HG02610 (cell line): ENCODE data around the gene OR6B3.

Experiments used
- ATAC-seq: cut with Tn5 transposase; IDR thresholded peaks from one replicate; pipeline ENCODE4 v1.9.1; 2021; ENCODE audit warnings: mild to moderate bottlenecking, moderate library complexity; ENCODE audit not compliant: unreplicated experiment

The OR6B3 gene

DNA sequence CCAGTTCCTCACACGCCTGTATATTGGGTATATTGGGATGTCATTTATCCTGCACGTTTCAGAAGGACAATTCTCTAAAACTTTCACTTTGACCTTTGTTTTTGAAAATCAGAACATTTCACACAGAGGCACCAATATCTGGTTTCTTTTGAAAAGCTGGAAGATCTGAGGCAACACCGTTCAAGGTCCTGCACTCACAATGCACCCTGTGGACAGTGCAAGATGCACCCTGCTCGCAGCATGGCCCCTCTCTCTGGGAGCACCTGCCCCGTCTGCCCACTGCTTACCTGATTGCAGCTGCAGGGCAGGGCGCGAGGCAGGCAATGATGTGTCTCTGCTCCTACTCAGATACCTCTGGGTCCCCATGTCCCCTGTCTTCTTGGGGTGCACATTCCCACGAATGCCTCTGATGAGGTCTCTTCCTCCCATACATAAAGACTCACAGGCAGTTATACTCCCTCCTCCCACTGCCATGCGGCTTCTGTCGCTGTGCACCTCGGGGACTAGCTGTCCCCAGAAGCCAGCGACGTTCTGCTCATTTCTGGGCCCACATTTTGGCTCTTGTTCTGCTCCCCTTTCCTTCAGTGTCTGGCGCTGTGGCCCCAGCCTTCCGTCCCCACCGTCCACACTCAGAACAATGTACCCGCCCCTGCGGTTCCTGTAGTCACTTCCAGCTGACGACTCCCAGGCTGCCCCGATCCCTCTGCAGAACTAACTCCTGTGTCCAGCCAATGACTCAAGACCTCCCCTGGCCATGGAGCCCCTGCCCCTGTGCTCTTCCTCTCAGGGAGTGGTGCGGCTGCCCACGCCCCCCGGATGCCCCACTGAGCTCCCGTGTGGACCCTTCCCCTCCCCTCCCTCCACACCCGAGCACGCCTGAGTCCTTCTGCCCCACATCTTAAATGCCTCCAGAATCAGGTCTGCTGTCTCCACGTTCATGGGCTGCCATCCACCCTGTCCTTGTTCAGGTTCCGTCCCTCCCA, at the start of gene OR6B3:
Gene OR6B3, minus strand, starts transcription at position 349 of the 983 bp plus-strand sequence.
- no peak for ATAC-seq

DNA sequence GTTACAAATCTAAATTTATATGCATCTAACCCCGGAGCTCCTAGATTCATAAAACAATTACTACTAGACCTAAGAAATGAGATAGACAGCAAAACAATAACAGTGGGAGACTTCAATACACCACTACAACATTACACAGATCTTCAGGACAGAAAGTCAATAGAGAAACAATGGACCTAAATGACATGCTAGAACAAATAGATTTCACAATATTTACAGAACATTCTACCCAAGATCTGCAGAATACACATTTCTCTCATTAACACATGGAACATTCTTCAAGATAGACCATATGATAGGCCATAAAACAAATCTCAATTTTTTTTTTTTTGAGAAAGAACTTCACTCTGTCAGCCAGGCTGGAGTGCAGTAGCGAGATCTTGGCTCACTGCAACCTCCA, 45.0 kb upstream of the OR6B3 start:
- no peak for ATAC-seq

DNA sequence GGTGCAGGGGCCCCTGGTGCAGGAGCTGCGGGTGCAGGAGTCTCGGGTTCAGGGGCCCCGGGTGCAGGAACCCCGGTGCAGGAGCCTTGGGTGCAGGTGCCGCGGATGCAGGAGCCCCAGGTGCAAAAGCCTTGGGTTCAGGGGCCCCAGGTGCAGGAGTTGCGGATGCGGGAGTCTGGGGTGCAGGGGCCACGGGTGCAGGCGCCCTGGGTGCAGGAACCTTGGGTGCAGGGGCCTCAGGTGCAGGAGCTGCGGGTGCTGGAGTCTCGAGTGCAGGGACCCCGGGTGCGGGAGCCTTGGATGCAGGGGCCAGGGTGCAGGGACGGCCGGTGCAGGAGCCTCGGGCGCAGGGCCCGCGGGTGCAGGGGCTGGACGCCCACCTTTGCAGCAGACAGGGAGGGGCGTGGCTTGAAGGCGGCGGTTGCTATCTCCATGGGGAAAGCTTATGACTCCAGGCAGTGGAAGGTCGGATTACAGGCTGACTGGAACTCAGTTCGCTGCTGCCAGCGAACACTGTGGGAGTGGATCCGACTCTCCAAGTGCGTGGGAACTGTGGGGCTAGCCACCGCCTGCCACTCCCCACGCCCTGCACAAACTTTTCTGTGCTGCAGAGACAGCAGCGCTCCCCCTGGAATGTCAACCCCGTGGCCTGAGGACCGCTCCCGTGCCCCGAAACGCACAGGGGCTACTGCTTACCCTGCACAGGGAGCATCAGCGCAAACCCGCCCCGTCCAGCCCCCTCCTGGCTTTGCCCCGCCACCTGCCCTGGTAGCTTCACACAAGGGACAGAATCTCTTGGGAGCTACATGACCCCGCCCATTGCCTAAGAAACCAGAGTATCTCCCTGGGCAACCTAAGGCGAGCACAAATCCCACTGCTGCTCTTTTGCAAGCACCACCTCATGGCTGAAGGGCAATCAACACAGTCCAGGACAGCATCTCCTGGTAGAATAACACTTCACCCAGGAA, 42.5 kb upstream of the OR6B3 start:
- no peak for ATAC-seq

DNA sequence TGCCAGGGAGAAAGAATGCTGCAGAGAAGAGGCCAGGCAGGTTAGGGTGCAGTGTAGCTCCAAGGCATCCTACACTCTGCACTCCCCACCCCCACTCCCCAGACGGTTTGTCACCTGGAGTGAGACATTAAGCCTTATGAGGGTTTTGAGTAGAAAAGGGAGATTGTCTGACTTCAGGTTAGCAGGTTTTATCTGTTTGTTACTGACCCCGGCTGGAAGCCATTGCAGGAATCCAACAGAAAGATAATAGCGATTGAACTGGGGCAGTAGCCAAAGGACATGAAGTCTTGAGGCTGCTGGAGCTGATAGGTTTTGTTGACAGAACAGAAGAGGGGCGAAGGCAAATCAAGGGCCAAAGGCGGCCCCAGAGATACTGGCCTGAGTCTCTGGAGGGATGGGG, 36.0 kb upstream of the OR6B3 start:
- no peak for ATAC-seq

DNA sequence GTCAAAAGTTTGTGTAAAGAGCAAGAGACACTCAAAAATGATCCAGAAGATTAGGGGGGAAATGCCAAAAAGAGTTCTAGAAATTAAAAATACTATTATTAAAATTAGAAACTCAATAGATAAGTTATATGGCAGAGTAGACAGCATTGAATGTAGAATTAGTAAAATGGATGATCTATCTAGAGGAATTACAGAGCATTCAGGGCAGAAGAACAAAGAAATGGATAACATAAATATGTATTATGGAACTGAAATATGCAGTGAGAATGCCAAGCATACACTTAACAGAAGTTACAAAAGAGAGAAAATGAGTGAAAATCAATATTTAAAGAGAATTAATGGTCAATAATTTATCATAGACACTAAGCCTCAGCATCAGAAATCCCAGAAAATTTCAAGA, 33.2 kb upstream of the OR6B3 start:
- no peak for ATAC-seq

DNA sequence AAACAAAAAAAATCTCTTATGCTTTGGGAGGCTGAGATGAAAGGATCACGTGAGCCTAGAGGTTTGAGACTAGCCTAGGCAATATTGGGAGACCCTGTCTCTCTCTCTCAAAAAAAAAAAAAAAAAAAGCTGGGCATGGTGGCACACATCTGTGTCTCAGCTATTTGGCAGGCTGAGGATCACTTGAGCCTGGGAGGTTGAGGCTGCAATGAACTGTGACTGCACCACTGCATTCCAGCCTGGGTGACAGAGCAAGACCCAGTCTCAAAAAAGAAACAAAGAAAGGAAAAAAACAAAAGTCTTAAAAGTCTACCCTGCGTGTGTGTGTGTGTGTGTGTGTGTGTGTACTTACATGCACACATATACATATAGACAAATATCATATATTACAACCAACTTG, 25.3 kb upstream of the OR6B3 start:
- no peak for ATAC-seq

DNA sequence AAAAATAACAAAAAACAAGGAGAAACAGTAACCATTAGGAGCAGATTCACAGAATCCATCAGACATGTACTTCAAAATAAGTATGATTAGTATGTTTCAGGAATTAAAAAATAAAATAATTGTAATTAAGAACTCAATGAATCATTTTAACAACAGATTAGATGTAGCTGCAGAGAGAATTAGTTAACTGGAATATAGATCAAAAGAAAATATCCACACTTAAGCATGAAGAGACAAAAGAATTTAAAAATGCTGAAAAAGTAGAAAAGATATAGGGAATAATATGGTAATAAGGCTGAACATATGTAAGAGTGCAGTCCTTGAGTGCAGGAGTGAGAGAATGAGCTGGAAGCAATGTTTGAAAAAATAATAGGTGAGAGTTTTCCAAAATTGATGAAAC, 24.1 kb upstream of the OR6B3 start:
- no peak for ATAC-seq

DNA sequence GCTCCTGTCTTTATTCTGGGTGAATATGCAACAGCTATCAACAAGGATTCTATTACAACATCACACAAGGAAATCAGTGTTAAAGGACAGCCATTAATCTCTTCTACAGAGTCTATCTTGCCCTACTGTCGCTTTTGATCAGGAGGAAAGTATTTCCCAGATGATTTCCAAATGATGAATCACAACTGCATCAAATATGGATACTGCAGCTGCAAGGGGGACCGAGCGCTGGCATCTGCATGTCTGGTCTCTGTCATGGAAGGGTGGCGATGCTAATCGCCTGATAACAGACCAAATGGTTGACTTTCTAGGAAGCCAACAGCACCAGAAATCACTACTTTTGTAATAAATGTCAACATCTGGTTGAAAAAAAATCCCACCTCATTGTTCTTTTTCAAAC, 21.2 kb upstream of the OR6B3 start:
- no peak for ATAC-seq

DNA sequence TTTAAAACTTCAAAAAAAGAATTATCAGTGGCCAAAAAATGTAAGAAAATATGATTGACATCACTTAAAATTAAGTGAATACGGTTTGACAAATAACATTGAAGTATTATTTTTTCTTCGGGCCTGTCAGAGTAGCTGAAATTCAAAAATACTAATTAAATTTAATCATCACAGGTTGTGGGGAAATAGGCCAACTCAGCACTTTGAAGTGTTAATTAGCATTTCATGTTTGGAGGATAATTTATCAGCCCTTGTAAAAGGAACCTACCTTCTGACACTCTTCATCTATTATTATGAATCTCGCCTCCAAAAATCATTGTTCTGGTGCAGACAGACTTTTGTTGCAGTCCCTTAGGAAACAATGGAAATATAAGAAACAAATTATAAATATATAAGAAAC, 17.6 kb upstream of the OR6B3 start:
- no peak for ATAC-seq

DNA sequence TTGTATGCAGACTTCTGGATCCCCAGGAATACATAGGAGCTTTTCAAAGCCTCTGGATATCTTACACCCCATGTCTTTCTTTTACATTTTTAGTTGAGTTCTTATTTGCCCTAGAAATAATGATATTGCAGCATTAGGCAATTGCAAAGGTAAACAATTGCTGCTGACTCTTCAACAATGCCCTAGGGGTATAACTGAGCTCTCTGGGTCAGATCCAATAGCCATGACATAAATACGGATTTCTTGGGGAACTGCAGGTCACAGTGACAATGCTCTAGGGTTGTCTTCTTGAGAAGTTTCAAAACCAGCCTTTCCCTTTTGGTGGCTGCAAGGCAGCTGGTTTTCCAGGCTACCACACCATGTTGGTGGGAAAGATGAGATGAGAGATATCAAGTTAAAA, 16.5 kb upstream of the OR6B3 start:
- ATAC-seq, result no peak

DNA sequence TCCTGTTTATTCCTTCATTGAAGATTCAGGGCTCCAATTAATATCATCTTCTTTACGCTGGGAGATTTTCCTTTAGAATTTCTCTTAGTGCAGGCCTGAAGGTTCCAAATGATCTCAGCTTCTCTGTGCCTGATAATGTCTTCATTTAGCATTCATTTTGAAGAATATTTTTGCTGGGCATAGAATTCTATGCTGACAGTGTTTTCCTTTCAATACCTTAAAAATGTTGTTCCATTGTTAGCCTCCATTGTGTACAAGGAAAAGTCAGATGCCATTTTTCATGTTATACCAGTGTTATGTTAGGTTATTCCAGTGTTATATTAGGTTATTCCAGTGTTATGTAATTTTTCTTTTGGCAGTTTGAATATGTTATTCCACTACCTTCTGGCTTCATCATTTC, 14.9 kb upstream of the OR6B3 start:
- no peak for ATAC-seq

DNA sequence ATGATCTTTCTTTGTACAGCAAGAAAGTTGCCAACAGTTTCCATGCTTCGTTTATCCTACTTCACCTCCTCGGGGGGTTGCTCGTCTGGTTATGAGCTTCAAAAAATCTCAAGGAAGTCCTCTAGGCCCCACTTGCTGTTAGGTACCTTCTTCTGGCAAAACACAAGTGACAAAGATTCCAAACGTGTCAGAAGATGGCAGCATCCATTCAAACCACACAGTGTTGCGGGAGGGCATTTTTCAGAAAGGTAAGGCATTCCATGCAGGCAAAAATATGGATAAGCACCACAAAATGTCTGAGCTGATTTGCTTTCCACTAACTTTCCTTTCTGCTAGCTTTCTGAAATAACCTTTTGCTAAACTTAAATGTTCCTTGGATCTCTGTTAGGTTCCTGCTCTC, 13.2 kb upstream of the OR6B3 start:
- no peak for ATAC-seq

DNA sequence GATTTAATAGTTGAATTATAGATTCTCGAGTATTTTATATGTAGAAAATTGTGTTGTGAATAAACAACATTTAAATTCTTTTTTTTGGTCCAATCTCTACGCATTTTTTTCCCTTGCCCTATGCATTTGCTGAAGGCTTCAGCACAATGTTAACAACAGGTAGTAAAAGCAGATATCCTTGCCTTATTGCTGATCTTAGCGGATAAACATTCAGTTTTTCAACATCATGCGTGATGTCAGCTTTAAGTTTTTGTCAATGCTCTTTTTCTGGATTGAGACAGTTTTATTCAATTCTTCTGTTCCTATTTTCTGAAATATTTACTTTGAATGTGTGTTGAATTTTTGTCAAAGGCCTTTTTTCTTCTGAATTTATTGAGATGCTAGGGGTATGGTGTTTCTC, 11.6 kb upstream of the OR6B3 start:
- no peak for ATAC-seq

DNA sequence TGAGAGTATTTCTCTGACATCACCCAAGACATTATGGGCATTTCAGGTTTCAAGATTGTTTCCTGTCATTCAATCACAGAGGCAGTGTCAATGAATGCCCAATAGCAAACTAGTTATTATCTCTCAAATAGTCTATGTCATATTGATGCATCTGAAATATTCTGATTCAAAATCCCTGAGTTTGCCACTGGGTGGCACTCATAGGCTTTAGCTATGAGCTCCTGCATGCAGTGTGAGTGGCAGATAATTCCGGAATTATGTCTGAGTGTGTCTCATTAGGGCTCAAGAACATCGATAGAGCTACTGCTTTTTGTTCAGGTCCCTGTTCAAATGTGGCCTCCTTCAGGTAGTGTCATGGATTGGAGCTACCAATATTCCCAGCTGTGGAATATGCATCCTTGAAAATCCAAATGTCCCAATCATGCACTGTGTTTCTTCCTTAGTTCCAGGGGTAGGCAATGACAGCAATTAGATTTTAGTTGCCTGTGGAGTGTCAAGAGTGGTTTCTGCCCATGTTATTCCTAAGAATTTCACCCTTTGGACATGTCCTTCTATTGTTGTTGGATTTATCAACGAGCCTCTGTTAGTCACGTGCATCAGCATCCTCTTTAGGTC, 7.8 kb upstream of the OR6B3 start:
- no peak for ATAC-seq

DNA sequence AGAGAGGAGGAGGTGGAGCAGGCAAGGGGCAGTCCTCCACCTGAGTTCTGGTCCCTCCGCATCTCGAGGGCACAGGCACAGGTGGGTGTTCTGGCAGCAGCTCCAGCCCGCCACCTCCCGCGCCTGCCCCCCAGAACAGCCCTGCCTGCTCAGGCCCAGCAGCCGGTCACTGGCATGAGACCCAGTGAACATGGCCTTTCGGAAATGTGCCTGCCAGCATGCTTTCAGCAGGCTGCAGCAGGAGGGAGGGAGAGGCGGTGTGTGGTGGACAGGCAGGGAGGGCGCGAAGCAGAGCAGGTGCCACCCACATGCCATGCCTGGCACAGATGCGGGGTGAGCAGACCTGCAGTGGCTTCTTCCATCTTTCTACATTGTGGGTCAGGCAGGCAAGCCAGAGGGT, 3.4 kb upstream of the OR6B3 start:
- no peak for ATAC-seq

DNA sequence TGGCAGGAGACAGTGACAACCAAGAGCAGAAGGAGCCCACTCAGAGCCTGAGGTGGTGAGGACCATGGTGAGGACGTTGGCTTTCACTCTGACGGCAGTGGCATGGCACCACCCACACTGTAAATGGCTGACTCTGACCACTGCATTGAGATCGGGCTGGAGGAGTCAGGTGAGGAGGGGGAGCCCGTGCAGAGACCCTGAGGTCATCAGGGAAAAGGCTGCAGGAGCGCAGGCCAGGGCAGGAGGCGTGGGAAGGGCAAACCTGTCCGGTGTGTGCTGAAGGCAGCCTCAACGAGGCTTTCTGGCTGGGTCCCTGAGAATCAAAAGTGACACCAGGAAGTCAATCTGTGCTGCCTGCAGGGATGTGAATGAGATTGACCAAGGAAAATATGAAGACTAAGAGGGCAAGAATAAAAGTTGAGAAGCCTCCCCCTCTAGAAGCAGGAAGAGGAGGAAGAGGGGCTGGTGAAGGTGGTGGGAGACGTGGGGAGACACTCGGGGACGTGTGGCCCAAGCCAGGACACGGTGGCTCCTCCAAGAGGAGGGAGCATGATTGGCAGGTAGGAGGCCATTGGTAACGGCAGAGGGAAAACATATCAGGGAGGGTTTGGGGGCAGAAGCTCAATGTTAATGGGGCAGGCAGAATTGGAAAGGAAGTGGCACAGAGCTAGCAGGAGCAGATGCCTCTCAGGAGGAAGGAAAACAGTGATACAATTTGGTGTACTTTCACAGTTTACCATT, 2.0 kb upstream of the OR6B3 start:
- ATAC-seq, result no peak

DNA sequence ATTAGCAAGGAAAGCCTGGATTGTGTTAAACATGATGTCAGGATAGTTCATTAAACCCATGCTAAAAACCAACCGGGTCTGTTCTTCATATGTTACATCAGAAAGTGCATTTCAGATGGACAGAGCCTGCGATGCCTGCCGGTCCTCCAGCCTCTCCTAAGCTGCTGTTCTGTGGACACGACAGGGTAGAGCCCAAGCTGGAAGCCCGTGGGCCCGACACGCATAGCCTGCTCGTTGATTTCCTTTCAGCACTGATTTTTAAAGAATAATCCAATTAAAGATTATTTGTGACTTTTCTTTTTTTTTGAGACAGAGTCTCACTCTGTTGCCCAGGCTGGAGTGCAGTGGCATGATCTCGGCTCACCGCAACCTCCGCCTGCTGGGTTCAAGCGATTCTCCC, 797 bp downstream of the OR6B3 start:
- ATAC-seq, result no peak

DNA sequence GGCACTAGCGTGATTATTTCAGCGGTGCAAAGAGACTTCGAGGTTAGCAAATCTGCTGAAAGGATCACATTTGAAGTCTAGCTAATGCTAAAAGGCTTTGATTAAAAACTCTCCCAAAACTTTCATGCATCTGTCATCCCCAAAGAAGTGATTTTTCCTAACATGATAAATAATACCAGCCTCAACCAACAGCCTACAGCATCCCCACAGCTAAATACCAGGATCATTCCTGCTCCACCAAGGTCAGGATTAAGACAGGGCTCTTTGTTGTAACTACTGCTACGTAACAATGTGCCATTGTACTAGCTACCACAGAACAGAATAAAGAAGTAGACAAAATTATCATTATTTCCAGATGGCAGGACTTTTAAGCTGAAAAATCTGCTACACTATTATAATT, 1.6 kb downstream of the OR6B3 start:
- ATAC-seq, result no peak

DNA sequence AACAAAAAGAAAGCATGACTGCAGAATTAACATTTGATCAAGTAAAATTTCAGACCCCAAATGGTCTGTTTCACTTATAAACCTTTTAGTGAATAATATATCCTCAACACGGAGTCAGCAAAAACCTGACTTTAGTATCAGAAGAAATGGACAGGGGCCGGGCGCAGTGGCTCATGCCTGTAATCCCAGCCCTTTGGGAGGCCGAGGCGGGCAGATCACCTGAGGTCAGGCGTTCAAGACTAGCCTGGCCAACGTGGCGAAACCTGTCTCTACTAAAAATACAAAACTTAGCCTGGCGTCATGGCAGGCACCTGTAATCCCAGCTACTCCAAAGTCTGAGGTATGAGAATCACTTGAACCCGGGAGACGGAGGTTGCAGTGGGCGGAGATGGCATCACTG, 3.0 kb downstream of the OR6B3 start:
- ATAC-seq, result no peak

DNA sequence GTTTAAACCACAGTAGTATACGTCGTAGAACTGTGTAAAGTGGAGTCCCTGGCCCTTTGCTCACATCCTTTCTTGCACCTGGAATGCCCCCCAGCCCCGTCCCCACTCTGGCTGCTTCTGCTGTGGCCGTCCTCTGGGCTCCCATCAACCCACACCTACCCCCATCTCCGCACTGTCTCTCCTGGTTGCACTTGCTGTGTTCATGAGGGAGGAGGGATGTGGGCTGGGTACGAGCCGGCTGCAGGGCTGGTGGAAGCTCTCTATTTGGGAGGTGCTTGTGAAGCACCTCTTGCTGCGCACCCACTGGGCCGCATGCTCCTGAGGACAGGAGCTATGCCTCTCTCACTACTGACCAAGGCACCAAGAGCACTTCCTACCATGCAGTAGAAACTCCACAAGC, 5.1 kb downstream of the OR6B3 start:
- no peak for ATAC-seq

DNA sequence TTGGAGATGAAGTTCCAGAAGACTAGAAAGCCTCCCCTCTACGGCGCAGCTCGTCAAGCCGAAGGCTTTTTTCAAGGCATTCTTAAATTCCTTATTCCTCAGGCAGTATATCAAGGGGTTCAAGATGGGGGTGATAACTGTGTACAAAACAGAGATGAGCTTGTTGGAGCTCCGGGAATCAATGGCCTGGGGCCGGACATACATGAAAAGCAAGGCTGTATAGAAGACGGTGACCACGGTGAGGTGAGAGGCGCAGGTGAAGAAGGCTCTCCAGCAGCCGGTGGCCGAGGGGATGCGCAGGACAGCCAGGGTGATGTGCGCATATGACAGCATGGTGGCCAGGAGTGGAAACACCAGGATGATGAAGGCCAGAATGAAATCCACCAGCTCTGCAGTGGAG, 8.2 kb downstream of the OR6B3 start:
- no peak for ATAC-seq
